8988T (cell line): ENCODE measurements around the gene CTSC.

Source experiments
- DNase-seq: peaks from one replicate; pipeline ENCODE4 v3.0.0; 2011

The CTSC gene

GRCh38 chr11:88315015-88315414 lies 22.5 kb downstream of the CTSC start:
- no peak for DNase-seq

- no peak for DNase-seq
Measured at GRCh38 chr11:88313441-88313840, 24.1 kb downstream of the CTSC start.

DNA sequence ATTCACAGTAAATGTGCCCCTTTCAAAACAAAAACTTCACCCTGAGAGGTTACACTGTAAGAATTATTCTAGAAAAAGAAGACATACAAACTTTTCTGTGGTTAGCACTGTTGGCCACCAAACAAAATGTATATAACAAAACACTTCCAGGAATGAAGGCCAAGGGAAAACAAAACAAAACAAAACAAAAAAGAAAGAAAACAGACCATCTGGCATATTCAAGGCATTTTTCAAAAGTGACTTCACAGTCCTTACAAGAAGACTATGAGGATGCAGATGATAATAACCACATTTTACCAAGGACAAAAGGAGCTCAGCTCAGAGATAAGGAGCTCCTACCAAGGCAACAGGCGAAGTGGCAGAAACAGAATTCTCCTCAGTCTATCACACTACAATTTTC lies 24.9 kb downstream of the CTSC start:
- no peak for DNase-seq

DNA sequence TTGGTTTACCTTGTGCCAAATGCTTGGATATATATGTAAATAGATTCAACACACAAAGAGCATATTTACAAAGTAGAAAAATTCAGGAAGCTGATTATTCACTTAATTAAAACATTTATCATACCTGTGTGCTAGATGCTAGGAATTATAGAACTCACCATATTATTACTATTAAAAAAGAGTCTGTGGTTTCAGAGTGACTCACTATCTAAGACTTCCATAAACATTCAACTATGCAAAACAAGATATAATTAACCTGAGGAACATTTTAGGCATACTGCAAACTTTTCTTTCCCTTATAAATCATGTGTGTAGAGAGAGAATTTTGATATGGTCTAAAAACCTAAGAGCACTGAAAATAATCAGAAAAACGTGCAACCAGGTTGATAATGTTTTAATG lies 27.3 kb downstream of the CTSC start:
- no peak for DNase-seq

- no peak for DNase-seq
Measured at GRCh38 chr11:88308576-88308975, 29.0 kb downstream of the CTSC start.

DNA sequence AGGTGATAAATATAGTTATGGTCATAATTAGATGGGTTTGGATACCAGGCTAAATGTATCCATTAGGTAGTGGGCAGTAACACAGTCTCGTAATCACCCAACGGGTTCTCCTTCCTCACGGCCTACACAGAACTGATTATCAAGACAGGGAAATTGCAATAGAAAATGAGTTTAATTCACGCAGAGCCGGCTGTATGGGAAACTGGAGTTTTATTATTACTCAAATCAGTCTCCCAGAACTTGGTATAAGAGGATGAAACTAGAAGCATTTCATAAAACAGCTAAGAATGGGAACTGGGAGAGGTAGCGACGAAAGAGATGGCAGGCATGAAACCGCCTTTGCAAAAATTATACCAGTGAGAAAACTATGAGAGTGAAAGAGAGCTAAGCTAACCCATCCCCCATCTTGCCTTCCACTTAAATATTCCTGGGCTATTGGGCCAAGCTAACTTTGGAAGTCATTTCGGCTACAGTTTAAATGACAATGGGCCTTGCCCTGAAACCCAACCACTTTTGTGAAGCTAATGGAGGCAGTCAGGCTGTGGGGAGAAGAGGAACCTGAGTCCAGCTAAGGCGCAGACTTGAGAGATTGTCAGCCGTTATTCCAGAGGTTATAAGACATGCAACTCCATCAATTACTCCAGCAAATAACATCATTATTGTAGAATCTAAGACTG lies 29.6 kb downstream of the CTSC start:
- DNase-seq, result no peak

- no peak for DNase-seq
Measured at GRCh38 chr11:88306785-88307184, 30.8 kb downstream of the CTSC start.

GRCh38 chr11:88305430-88305829 lies 32.1 kb downstream of the CTSC start:
- DNase-seq, result no peak

DNA sequence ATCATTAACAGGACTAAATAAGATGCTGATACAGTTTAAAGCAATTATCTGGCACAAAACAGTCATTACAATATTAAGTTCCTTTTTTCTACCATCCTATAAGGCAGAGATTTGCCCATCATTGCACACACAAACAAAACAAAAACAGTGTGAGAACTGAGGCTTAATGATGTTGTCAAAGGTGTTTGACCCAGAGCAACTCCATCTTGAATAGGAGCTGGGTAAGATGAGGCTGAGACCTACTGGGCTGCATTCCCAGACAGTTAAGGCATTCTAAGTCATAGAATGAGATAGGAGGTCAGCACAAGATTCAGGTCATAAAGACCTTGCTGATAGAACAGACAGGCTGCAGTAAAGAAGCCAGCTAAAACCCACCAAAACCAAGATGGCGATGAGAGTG lies 33.2 kb downstream of the CTSC start:
- DNase-seq, result no peak

- DNase-seq, result no peak
Measured at GRCh38 chr11:88303037-88303436, 34.5 kb downstream of the CTSC start.

GRCh38 chr11:88301488-88302140 lies 35.9 kb downstream of the CTSC start:
- DNase-seq, result no peak

DNA sequence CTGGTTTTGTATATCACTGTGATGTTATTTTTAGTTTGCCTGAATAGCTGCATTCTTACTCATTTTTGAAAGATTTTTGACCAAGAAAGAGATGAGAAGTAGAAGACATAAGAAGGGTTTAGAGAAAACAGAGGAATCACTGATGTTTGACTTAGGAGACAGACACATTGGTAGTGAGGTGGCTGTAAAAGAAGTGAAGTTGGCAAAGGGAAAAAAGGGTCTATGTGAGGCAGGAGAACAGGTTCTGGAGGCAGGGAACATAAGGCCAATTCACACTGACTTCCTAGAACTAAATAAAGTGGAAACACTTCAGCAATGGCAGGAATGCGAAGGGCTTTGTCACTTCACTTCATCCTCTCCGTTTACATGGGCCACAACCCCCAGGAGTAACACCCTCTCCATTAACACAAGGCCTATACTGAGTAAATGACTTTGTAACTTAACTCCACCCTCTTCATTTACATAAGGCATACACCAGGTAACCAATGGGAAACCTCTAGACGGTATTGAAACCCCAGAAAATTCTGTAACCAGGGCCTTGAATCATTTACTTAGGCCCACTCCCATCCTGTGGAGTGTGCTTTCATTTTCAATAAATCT lies 36.5 kb downstream of the CTSC start:
- DNase-seq, result no peak

- DNase-seq, result no peak
Measured at GRCh38 chr11:88297863-88298262, 39.7 kb downstream of the CTSC start.

- no peak for DNase-seq
Measured at GRCh38 chr11:88297421-88297820, 40.1 kb downstream of the CTSC start.

DNA sequence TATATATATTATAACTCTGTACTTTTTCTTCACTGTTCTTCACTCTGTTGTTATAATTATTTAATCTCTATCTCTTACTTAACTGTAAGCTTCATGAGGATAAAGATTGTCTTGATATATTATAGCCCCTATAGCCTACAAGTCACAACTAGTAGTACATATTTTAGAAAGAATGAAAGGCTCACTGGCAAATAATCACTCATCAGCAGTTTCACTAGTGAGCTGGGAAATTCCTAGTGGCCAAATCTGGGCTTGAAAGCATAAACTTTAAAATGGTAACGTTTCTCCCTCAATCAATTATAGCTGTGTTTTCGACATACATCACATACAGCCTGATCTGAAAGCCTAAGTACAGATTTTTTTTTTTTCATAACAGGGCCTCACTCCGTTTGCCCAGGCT lies 42.5 kb downstream of the CTSC start:
- no peak for DNase-seq

- no peak for DNase-seq
Measured at GRCh38 chr11:88293931-88294330, 43.6 kb downstream of the CTSC start.

DNA sequence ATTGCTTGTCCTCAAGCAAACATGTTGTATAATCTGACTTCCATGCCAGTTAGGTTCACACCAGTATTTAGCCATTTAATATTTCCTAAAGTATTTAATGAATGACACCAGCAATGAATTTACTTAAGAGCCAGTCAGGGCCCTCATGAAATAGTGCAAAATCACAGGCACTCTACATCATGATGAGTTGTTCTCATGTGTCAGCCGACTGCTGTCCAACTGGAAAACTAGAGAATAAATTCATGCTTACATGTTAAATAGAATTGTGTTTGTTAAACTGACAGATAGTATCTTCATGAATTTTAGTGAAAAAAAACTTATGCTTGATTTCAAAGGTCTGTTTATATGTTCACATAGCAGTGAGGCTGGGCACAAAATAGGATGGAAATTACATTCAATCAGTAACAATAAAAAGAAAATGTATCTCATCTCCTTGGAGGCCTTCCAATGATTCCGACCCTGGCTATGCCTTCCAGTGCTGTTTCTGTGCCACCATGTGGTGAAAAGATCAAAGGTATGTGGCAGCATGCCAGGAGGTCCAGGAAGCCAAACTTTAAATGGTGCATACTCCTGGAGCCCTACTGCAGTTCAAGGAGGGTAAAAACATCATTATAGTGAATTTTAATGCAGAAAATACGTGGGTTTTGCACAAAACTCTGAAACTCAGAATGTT lies 45.2 kb downstream of the CTSC start:
- no peak for DNase-seq

GRCh38 chr11:88288560-88288959 lies 49.0 kb downstream of the CTSC start:
- DNase-seq, result no peak

- no peak for DNase-seq
Measured at GRCh38 chr11:88284336-88285050, 53.0 kb downstream of the CTSC start.

DNA sequence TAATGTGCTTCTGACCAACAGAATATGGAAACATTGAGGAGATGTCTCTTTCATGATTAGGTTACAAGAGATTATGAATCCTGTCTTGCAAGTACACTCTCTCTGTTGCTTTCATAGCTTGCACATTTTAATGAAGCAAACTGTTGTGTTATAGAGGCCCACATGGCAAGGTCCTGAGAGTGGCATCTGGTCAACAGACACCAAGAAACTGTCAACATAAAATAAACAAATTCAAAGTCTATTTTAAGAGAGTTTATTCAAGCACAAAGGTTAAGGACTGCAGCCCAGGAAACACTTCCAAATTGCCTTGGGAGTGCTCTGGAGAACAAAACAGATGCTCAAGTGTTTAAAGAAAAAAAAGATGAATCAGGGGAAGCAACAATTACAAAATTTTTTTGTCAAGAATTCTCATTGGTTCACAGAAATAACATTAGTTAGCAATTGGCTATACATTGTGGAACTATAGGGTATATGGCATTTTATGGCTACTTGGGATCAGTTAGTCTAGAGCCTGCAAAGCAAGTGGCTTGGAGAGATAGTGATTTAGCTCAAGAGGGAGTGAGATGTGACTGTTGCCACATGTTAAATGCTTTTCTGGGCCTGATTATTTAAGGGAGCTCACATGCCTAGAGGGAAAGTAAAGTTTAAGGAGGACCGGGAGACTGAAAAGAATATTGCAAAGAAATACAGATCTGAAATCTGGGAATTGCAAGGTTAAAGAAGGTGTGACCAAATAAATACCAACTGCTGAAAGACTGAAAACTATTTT lies 54.6 kb downstream of the CTSC start:
- no peak for DNase-seq

GRCh38 chr11:88281317-88281712 lies 56.2 kb downstream of the CTSC start:
- no peak for DNase-seq

DNA sequence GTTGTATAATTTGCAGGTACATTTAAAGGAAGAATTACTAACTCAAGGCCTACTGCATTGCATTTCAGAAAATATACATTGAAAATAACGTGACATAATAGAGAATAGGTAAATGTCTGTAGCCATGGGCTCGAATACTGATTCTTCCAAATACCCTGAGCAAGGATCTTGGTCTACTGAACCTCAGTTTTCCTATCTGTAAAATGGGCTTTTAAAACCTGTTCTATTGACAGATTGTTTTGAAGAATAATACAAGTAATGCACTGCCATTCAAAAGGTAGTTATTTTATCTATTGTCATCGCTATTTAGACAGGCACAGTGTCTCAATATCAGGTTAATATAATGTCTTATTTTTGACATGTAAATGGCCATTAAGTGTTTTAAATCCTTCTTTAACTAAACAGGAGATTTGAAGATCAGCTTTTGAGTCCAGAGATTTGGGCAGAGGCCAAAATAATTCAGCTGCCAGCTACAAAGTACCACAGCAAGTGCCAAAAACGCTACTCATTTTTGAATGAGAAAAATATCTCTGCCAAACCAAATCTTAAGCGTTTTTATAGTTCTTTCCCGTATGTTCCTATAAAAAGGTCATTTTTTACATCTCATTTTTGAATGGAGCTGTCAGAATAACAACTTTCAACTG lies 56.7 kb downstream of the CTSC start:
- DNase-seq, result no peak
